Caco-2 (cell line): ENCODE data around the gene FOXP1. TPM values are rescaled to one million over a fixed set of nuclear protein-coding genes. Genes with fewer than 3 reads are reported as not detected.

Experiments
- BruUV-seq: library from RNA; stranded (reverse); fragments of 400-500 nt; replicated peaks from 2 replicates; lab custom pipeline; 2021; lab: Mats Ljungman, UMichigan
- CTCF ChIA-PET: fragments of 300-600 bp; sonication (Branson Sonifier 250); formaldehyde crosslinking; loops from one replicate; lab custom pipeline; 2022; ENCODE audit warnings: antibody characterized with exemption; lab: Charles Lee
- POLR2A ChIA-PET: fragments of 300-600 bp; sonication (Branson Sonifier 250); formaldehyde crosslinking; loops from one replicate; lab custom pipeline; 2022; ENCODE audit warnings: antibody characterized with exemption; lab: Charles Lee
- DNase-seq, 2 experiments: peaks; one replicate each; pipeline versions ENCODE4 v3.0.0 to v3.0.0-alpha.2; 2020 to 2022
- H3K27me3 ChIP-seq: replicated peaks from 2 replicates; pipeline ENCODE4 v1.6.0; 2011; ENCODE audit warnings: low read length; ENCODE audit not compliant: control insufficient read depth, insufficient read depth
- H3K36me3 ChIP-seq: 2 replicates; pipeline ENCODE4 v1.5.1; 2011; ENCODE audit warnings: low read length; ENCODE audit not compliant: control insufficient read depth, insufficient read depth
- H3K4me1 ChIP-seq: fragments of 250-450 bp; sonication (Bioruptor Pico); 2 replicates; pipeline ENCODE4 v1.5.1; 2020; ENCODE audit warnings: mild to moderate bottlenecking
- H3K4me3 ChIP-seq: 2 replicates; pipeline ENCODE4 v1.5.1; 2011; ENCODE audit warnings: low read depth, mild to moderate bottlenecking, control low read depth, low read length
- H3K9me3 ChIP-seq: fragments of 250-450 bp; sonication (Bioruptor Pico); 2 replicates; pipeline ENCODE4 v1.5.1; 2020; ENCODE audit warnings: mild to moderate bottlenecking, moderate library complexity
- H3K27ac Mint-ChIP-seq: one replicate; pipeline ENCODE4 v1.8.0; 2022; ENCODE audit warnings: mixed read lengths; ENCODE audit not compliant: unreplicated experiment
- H3K27me3 Mint-ChIP-seq: one replicate; pipeline ENCODE4 v1.8.0; 2022; ENCODE audit warnings: mixed read lengths; ENCODE audit not compliant: insufficient read depth, unreplicated experiment
- H3K36me3 Mint-ChIP-seq: one replicate; pipeline ENCODE4 v1.8.0; 2022; ENCODE audit warnings: mild to moderate bottlenecking, mixed read lengths; ENCODE audit not compliant: insufficient read depth, unreplicated experiment
- H3K4me1 Mint-ChIP-seq: one replicate; pipeline ENCODE4 v1.8.0; 2022; ENCODE audit warnings: low read depth, mixed read lengths; ENCODE audit not compliant: unreplicated experiment
- H3K4me3 Mint-ChIP-seq: one replicate; pipeline ENCODE4 v1.8.0; 2022; ENCODE audit warnings: mild to moderate bottlenecking, moderate library complexity, mixed read lengths; ENCODE audit not compliant: unreplicated experiment
- H3K9me3 Mint-ChIP-seq: one replicate; pipeline ENCODE4 v1.8.0; 2022; ENCODE audit warnings: mixed read lengths; ENCODE audit not compliant: unreplicated experiment
- intact Hi-C: fragments of 100-400 bp; cut with micrococcal nuclease; formaldehyde crosslinking; loops from one replicate; pipeline ENCODE4 v1.10.0; 2022; ENCODE audit not compliant: unreplicated experiment
- total RNA-seq: library from RNA; stranded (reverse); gene quantifications from 2 replicates; pipeline ENCODE4 v1.2.3, GENCODE V29; 2022
- TF ChIP-seq, protein P1 (sequence below), 2 experiments: fragments of 200-600 bp in 1 of 2; IDR thresholded peaks; 1 replicate in 1 of 2; 2 replicates in 1 of 2; pipeline versions ENCODE4 v1.5.1 to v1.8.0; 2011 to 2022; ENCODE audit warnings: antibody characterized with exemption in 1 of 2, control low read depth in 1 of 2, inconsistent platforms in 1 of 2, low read depth in 1 of 2, low read length in 1 of 2, mild to moderate bottlenecking in 1 of 2, moderate library complexity in 1 of 2; ENCODE audit not compliant: insufficient read depth in 1 of 2, severe bottlenecking in 1 of 2, unreplicated experiment in 1 of 2

Gene FOXP1
- total RNA-seq, 1 experiment from 2014 or later: 131 TPM

GRCh38 chr3:71372241-71372768 lies 211.2 kb downstream of the FOXP1 start:
- peaks cover 11% of the 10 kb centered on the region for H3K4me1 Mint-ChIP-seq
- H3K27me3 Mint-ChIP-seq: no peaks in the 10 kb centered on the region
- CTCF ChIA-PET: interaction anchor here (0.7 kb wide), 1 partner anchor 1419 kb away, joined by 5 read pairs; no protein-coding TSS in a partner anchor
- H3K9me3 Mint-ChIP-seq: no peaks in the 10 kb centered on the region
- H3K4me3 Mint-ChIP-seq: no peak overlapping the region
- DNase-seq: peak in 1 of 2 experiments; percentile 34
- TF ChIP-seq, protein P1, sequence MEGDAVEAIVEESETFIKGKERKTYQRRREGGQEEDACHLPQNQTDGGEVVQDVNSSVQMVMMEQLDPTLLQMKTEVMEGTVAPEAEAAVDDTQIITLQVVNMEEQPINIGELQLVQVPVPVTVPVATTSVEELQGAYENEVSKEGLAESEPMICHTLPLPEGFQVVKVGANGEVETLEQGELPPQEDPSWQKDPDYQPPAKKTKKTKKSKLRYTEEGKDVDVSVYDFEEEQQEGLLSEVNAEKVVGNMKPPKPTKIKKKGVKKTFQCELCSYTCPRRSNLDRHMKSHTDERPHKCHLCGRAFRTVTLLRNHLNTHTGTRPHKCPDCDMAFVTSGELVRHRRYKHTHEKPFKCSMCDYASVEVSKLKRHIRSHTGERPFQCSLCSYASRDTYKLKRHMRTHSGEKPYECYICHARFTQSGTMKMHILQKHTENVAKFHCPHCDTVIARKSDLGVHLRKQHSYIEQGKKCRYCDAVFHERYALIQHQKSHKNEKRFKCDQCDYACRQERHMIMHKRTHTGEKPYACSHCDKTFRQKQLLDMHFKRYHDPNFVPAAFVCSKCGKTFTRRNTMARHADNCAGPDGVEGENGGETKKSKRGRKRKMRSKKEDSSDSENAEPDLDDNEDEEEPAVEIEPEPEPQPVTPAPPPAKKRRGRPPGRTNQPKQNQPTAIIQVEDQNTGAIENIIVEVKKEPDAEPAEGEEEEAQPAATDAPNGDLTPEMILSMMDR (IDR thresholded peaks at IDR 0.05; ENCODE audit: insufficient read depth in 1 of 2, low read depth in 1 of 2, low read length in 1 of 2, severe bottlenecking in 1 of 2, unreplicated experiment in 1 of 2): no peak
- peak overlapping the region; percentile 15 for H3K27ac Mint-ChIP-seq
- POLR2A ChIA-PET: no interaction called here
- Histone ChIP-seq H3K4me1 (peaks cover 12% of the 10 kb centered on the region), H3K36me3 (no peaks in the 10 kb centered on the region), H3K9me3 (no peaks in the 10 kb centered on the region), H3K4me3 (no peak overlapping the region), H3K27me3 (no peaks in the 10 kb centered on the region)
- intact Hi-C loops: no loop called here
- BruUV-seq: no TSS peak
- H3K36me3 Mint-ChIP-seq: peaks cover 2% of the 10 kb centered on the region

GRCh38 chr3:71371282-71371681 lies 212.2 kb downstream of the FOXP1 start:
- H3K27ac Mint-ChIP-seq: no peak overlapping the region
- no peak overlapping the region for H3K4me3 Mint-ChIP-seq
- DNase-seq: no peak
- H3K27me3 Mint-ChIP-seq: no peaks in the 10 kb centered on the region
- CTCF ChIA-PET: interaction anchor here (0.7 kb wide), 1 partner anchor 1418 kb away, joined by 5 read pairs; no protein-coding TSS in a partner anchor
- Histone ChIP-seq H3K27me3 (no peaks in the 10 kb centered on the region), H3K4me1 (peaks cover 12% of the 10 kb centered on the region), H3K9me3 (no peaks in the 10 kb centered on the region), H3K4me3 (no peak overlapping the region), H3K36me3 (no peaks in the 10 kb centered on the region)
- POLR2A ChIA-PET: no interaction called here
- peaks cover 18% of the 10 kb centered on the region for H3K4me1 Mint-ChIP-seq
- TF ChIP-seq, protein P1 (IDR thresholded peaks at IDR 0.05; ENCODE audit: insufficient read depth in 1 of 2, low read depth in 1 of 2, low read length in 1 of 2, severe bottlenecking in 1 of 2, unreplicated experiment in 1 of 2): no peak
- no TSS peak for BruUV-seq
- H3K9me3 Mint-ChIP-seq: no peaks in the 10 kb centered on the region
- intact Hi-C loops: no loop called here
- H3K36me3 Mint-ChIP-seq: peaks cover 5% of the 10 kb centered on the region

- peaks cover 18% of the 10 kb centered on the region for H3K4me1 Mint-ChIP-seq
- no peak for DNase-seq
- Histone ChIP-seq H3K9me3 (no peaks in the 10 kb centered on the region), H3K27me3 (no peaks in the 10 kb centered on the region), H3K4me1 (peaks cover 12% of the 10 kb centered on the region), H3K36me3 (no peaks in the 10 kb centered on the region), H3K4me3 (no peak overlapping the region)
- H3K9me3 Mint-ChIP-seq: no peaks in the 10 kb centered on the region
- no peak overlapping the region for H3K4me3 Mint-ChIP-seq
- H3K27ac Mint-ChIP-seq: no peak overlapping the region
- ChIA-PET CTCF (no interaction called here), POLR2A (no interaction called here)
- TF ChIP-seq, protein P1 (IDR thresholded peaks at IDR 0.05; ENCODE audit: insufficient read depth in 1 of 2, low read depth in 1 of 2, low read length in 1 of 2, severe bottlenecking in 1 of 2, unreplicated experiment in 1 of 2): no peak
- peaks cover 5% of the 10 kb centered on the region for H3K36me3 Mint-ChIP-seq
- BruUV-seq: no TSS peak
- intact Hi-C loops: no loop called here
- H3K27me3 Mint-ChIP-seq: no peaks in the 10 kb centered on the region
Measured at GRCh38 chr3:71370467-71370866, 213.1 kb downstream of the FOXP1 start.
